ENCODE measurements around the gene TK1.

DNA sequence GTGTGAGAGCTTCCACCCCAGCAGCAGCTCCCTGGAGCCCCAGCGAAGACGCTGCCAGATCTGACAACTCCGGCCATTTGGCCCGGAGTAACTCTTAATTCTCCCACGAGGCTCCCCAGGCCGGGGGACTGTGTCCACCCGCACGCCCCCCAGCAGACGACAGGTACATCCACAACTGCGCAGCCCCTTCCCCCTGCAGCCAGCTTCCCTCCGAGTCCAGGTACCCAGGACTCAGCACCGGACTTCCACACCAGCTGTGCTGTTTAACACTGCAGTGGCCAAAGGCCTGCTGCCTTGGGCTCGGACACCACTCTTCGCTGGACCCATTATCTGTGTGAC, 11.2 kb downstream of the TK1 start:
- TF ChIP-seq, protein P1, sequence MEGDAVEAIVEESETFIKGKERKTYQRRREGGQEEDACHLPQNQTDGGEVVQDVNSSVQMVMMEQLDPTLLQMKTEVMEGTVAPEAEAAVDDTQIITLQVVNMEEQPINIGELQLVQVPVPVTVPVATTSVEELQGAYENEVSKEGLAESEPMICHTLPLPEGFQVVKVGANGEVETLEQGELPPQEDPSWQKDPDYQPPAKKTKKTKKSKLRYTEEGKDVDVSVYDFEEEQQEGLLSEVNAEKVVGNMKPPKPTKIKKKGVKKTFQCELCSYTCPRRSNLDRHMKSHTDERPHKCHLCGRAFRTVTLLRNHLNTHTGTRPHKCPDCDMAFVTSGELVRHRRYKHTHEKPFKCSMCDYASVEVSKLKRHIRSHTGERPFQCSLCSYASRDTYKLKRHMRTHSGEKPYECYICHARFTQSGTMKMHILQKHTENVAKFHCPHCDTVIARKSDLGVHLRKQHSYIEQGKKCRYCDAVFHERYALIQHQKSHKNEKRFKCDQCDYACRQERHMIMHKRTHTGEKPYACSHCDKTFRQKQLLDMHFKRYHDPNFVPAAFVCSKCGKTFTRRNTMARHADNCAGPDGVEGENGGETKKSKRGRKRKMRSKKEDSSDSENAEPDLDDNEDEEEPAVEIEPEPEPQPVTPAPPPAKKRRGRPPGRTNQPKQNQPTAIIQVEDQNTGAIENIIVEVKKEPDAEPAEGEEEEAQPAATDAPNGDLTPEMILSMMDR (conservative IDR thresholded peaks at IDR 0.05 in 1 of 2, IDR thresholded peaks at IDR 0.05 in 1 of 2; ENCODE audit: extremely low read depth in 1 of 2, insufficient read depth in 1 of 2, low read depth in 1 of 2, low read length in 2 of 2), result no peak
- TF ChIP-seq EZH2 (IDR thresholded peaks at IDR 0.05; ENCODE audit: borderline replicate concordance, low read length), result no peak

Measured in mammary epithelial cell (primary cell).